UCSD-AML1 (cell line): ENCODE data around the gene SERPINA3.
"Not testable (repeated sequence)": the region's sequence is repeated elsewhere in the genome, so short reads cannot be mapped to it uniquely, and the experiment has no call there.

Source experiments
- DNase-seq: peaks from one replicate; lab custom pipeline; 2025; ENCODE audit not compliant: unreplicated experiment; lab: John Stamatoyannopoulos, UW

Gene SERPINA3

GRCh38 chr14:94584591-94585280 lies 27.5 kb upstream of the SERPINA3 start:
- DNase-seq = no peak

DNA sequence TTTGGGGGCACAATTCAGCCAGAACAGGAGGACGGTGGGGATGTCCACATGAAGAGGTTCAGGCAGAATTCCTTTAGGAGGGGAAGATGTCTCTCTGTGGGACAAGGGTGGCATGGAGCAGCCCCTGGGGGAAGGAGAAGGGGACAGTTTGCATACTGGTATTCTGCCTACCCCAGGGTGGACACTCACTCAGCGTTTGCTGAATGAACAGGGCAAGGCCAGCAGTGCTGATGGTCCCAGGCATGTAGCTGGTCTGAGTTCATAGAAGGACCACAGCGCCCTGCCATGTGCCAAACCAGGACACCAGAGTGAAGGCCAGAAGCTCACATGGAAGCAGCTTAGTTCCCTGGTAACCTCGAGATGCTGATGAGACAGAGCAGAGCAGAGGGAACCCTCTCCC lies 25.6 kb upstream of the SERPINA3 start:
- no peak for DNase-seq

- no peak for DNase-seq
These were observed 23.9 kb upstream of the SERPINA3 start for GRCh38 chr14:94588311-94588710.

DNA sequence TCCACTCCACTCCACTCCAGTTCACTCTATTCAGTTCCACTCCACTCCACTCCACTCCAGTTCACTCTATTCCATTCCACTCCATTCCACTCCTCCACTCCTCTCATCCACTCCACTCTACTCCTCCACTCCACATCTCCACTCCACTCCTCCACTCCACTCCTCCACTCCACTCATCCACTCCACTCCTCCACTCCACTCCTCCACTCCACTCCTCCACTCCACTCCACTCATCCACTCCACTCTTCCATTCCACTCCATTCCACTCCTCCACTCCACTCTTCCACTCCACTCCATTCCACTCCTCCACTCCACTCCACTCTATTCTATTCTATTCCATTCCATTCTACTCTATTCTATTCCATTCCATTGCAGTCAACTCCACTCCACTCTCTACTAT lies 21.1 kb upstream of the SERPINA3 start:
- no peak for DNase-seq

DNA sequence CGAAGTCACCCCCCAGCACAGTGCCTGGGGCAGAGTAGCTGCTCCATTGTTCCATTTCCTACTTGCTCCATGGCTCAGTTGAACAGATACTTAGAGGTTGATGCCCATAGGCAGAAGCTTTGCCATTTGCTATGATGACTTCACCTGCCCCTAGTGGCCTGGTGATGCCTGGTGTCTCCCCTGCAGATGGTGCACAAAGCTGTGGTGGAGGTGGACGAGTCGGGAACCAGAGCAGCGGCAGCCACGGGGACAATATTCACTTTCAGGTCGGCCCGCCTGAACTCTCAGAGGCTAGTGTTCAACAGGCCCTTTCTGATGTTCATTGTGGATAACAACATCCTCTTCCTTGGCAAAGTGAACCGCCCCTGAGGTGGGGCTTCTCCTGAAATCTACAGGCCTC lies 20.3 kb upstream of the SERPINA3 start:
- no peak for DNase-seq

- DNase-seq = no peak
These were observed 19.7 kb upstream of the SERPINA3 start for GRCh38 chr14:94592457-94592856.

- DNase-seq = no peak
These were observed 18.8 kb upstream of the SERPINA3 start for GRCh38 chr14:94593376-94593748.

GRCh38 chr14:94593749-94594431 lies 18.3 kb upstream of the SERPINA3 start:
- no peak for DNase-seq

GRCh38 chr14:94594441-94594840 lies 17.8 kb upstream of the SERPINA3 start:
- no peak for DNase-seq

DNA sequence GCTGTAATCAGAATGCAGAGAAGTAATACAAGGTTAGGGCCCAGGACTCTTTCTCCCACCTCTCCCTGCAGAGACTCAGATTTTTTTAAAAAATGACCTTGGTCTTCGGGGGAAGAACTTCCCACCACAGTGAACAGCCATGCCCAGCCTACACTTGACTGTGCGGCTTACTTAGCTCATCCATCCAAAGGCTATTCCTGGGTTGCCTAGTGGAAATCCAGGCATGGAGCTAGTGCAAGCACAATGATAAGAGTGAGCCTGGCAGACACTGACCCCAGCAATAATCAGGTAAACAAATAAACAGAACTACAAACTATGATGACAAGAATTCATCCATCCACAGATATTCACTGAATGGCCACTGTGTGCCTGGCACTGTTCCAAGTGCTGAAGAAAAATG lies 16.3 kb upstream of the SERPINA3 start:
- DNase-seq = no peak

DNA sequence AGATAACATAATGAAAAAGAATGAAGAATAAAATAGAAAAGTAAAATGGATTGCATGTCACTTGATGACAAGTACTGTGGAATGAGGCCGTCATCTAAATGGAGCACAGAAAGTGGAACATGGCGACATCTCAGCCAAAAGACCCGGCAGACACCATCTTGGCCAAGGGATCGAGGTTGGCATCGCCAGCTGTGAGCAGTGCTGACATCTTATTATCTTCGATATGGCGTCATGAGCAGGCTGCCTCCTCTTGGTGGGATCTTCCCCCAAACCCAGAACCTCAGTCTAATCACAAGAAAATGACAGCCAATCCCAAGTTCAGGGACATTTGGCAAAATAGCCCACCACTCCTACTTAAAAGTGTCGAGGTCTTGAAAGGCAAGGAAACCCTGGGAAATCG lies 15.8 kb upstream of the SERPINA3 start:
- no peak for DNase-seq

DNA sequence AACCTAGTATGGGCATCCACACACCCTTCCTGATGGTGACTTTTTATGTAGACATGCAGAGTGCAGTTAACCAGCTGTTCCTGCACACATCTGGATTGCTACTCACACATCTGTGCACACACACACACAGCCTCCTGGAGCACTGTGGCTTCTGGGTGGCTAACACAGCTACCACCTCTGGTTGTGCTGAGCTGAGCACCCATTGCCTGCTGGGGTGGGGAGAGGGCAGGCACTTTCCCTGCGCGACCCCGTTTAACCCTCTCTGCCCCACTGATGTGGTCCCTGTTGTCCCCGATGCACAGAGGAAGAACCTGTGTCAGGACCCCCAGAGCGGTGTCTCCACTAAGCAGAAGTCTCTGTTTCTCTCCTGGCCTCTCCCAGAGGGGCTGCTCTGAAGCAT lies 14.4 kb upstream of the SERPINA3 start:
- no peak for DNase-seq

DNA sequence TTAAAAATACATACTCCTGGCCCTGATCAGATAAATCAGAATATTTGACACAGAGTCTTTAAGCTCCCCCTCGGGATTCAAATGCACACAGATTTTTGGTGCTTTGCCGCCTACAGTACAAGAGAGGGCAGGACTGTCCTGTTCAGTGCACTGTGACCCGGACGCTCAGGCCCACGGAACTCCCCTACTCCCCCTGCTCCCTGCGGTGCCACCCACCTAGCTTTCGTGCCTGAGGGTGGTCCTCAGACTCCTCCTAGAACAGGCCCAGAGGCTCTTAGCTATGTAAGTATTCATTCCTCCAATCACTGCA lies 13.7 kb upstream of the SERPINA3 start:
- DNase-seq = no peak

DNA sequence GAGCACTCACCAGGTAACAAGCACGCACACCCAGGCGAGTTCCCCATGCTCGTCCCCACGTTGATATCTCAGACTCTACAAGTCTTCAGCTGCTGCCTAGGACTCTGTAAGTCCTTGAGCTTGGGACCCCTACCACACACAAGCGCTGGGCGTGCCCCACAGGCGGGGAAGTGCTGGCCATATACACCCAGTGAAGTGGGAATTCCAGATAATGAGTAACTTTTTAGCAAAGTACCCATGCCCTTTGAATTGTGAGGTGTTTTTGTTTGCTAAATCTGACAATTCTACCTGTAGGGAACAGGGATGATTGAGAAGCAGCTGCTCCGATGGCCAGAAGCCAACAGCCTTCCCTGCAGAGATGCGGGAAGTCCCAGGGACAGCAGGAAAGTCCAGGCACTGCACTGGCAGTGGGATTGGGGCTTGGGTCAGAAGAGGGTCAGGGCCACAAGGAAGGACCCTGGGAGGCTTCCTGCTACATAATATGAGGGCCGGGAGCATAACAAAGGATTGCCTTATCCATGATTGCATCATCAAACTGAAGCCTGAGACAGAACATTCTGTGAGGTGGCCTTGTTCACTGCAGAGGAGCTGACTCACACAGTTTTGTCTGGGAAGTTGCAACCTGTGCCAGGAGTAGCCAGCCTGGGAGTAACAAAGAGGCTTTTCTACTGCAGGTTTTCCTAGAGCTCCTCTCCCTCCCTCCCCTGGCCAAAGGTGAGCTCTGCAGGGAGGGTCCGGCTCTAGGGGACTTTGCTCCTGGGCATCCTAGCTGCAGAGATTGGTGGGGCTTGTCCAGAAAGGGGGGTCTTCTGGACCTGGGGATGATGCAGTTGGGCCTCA lies 13.2 kb upstream of the SERPINA3 start:
- no peak for DNase-seq

DNA sequence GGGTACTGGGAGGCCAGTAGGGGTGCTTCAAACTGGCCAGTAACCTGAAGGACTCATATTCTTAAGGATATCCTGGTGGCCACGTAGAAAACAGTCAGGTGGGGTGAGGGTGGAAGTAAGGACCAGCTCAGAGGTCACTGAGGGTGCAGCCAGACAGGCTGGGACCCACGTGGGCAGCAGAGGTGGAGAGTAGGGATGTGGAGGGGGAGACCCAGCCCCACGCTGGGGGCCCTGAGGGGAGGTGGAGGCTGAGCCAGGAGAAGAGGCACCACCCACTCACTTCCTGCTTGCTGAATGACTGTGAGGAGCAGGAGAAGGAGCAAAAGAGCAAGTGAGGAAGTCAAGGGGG lies 12.6 kb upstream of the SERPINA3 start:
- DNase-seq = no peak

DNA sequence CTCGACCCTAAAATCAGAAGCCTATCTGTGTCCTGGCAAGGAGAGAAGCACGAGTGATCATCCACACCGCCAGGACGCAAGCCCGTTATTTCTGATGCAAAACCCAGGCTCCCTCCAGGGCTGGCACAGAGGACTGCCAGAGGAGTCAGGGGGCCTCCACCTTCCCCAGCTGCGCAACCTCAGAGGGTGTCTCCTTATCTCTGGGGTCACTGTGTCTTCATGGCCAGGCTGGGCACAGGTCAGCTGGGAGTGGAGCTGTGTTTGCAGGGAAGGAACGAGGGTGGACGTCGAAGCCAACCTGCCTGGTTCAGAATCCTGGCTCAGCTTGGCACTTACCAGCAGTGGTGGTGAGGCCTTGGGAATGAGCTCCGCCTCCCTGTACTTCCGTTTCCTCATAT lies 12.0 kb upstream of the SERPINA3 start:
- DNase-seq = no peak

DNA sequence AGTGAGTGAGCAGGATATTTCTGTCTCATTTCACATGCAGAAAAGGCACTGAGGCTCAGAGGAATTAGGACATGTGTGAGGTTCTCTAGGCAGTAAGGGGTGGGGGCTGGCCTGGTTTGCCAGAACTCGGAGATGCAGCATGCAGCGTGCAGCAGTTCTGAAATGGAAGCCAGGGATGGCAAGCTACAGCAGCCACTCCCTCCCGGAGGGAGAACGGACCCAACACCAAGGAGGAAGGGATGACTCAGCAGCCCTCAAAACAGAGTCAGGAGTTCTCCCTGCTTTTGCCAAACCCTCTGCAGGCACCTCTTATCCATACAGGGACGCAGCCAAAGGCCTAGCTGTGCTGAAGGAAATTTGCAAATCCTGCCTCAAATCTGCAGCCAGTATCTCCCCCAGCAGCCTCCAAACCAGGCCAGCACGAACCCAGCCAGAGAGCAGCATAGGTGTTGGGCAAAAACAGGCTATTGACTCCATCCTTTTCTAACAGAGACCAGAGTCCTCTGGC lies 10.3 kb upstream of the SERPINA3 start:
- no peak for DNase-seq

DNA sequence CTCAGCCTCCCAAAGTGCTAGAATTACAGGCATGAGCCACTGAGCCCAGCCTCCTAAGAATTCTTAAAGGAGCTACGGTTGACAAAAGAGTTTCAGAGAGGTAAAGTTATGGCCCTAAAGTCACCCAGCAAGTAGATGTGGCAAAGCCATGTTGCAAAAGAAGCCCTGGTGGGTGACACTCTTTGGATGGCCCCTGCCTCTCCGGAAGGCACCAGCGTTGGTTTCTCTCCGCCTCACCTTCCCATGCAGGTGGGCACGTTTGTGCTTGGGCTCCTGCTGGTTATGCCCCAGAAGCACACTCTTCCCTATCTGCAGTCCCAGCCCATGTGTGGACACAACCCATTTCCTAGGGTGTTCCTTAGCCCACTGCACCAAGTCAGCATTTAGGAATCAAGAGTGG lies 9.5 kb upstream of the SERPINA3 start:
- DNase-seq = no peak

- DNase-seq = no peak
These were observed 6.8 kb upstream of the SERPINA3 start for GRCh38 chr14:94605361-94605760.

GRCh38 chr14:94608966-94609365 lies 3.2 kb upstream of the SERPINA3 start:
- not testable (repeated sequence) for DNase-seq

DNA sequence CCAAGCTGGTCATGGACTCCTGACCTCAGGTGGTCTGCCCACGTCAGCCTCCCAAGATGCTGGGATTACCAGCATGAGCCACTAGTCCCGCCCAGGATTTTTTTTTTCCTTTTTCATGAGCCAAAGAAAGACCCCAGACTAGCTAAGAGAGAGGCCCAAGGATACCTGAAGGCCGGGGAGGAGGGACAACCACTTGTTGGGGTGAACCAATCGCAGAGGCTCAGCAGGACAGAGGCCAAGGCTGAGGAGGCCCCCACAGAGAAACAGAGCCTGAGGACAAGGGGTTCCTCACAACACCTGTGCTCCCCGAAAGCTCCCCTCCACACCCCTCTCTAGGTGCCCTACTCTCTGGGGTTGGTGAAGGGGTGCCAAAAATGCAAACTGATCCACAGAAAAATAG lies 1.0 kb upstream of the SERPINA3 start:
- DNase-seq = no peak
